K562 (cell line): ENCODE measurements around the gene ULK3. TPM values are rescaled to one million over a fixed set of nuclear protein-coding genes. Genes with fewer than 3 reads are reported as not detected.

Experiments
- ATAC-seq: fragments of 200-7000 bp; cut with Tn5 transposase; 3 replicates; pipeline ENCODE4 v1.9.1; 2020; ENCODE audit warnings: moderate library complexity
- BruUV-seq: library from RNA; stranded (reverse); fragments of 400-500 nt; replicated peaks from 2 replicates; lab custom pipeline; 2021; lab: Mats Ljungman, UMichigan
- CTCF ChIA-PET: fragments of 300-600 bp; formaldehyde crosslinking; extraction: SDS; loops from one replicate; lab custom pipeline; 2021; ENCODE audit warnings: low intra/inter-chr PET ratio; lab: Yijun Ruan, JAX
- POLR2A ChIA-PET: fragments of 300-600, 350-650 bp; sonication (Branson Sonifier 250); formaldehyde crosslinking; extraction: SDS; loops from one replicate; lab custom pipeline; 2021; ENCODE audit warnings: antibody characterized with exemption, inconsistent platforms; lab: Yijun Ruan, JAX
- DNase-seq, 4 experiments: peaks; one replicate each; pipeline versions ENCODE4 v3.0.0 to v3.0.0-alpha.2; 2011 to 2018; ENCODE audit warnings: low spot score in 3 of 4, mixed read lengths in 3 of 4; ENCODE audit errors: extremely low read depth in 1 of 4
- FAIRE-seq: peaks from 2 replicates; lab custom pipeline; 2011; peaks lifted over from hg19 to GRCh38; lab: Jason Lieb, UNC
- H2AFZ ChIP-seq: 2 replicates; pipeline ENCODE4 v1.6.0; 2011; ENCODE audit warnings: low read depth, low read length, control low read depth, inconsistent platforms
- H3K27ac ChIP-seq: fragments of 200-600 bp; 3 replicates; pipeline ENCODE4 v1.8.0; 2011; ENCODE audit warnings: low read depth, mild to moderate bottlenecking, control low read depth, inconsistent platforms, low read length, moderate library complexity, mixed read lengths; ENCODE audit errors: extremely low read depth
- H3K27me3 ChIP-seq, 2 experiments: fragments of 300-600 bp in 1 of 2; 2 replicates in 1 of 2; 3 replicates in 1 of 2; pipeline versions ENCODE4 v1.6.0 to v1.8.0; 2011; ENCODE audit warnings: inconsistent platforms in 2 of 2, low read length in 2 of 2, mild to moderate bottlenecking in 1 of 2, mixed read lengths in 1 of 2, moderate library complexity in 1 of 2; ENCODE audit not compliant: control insufficient read depth in 2 of 2, insufficient read depth in 2 of 2
- H3K36me3 ChIP-seq: fragments of 300-600 bp; 3 replicates; pipeline ENCODE4 v1.8.0; 2011; ENCODE audit warnings: mild to moderate bottlenecking, low read length, inconsistent platforms; ENCODE audit not compliant: control insufficient read depth, insufficient read depth
- H3K4me1 ChIP-seq, 2 experiments: fragments of 200-600 bp in 1 of 2; replicated peaks in 1 of 2; 2 replicates in 1 of 2; 3 replicates in 1 of 2; pipeline versions ENCODE4 v1.5.1 to v1.8.0; 2011; ENCODE audit warnings: inconsistent platforms in 2 of 2, low read length in 2 of 2, mild to moderate bottlenecking in 1 of 2, mixed read lengths in 1 of 2, moderate library complexity in 1 of 2; ENCODE audit not compliant: control insufficient read depth in 2 of 2, insufficient read depth in 2 of 2
- H3K4me2 ChIP-seq: 2 replicates; pipeline ENCODE4 v1.6.1; 2011; ENCODE audit warnings: low read length, control low read depth, inconsistent platforms, mixed read lengths; ENCODE audit not compliant: insufficient read depth
- H3K4me3 ChIP-seq: fragments of 200-600 bp; sonication (generic), shearing (Covaris generic); 2 replicates; pipeline ENCODE4 v1.5.1; 2016; ENCODE audit warnings: control low read depth, inconsistent platforms
- H3K79me2 ChIP-seq: fragments of 200-600 bp; 3 replicates; pipeline ENCODE4 v1.8.0; 2011; ENCODE audit warnings: low read length, inconsistent platforms; ENCODE audit not compliant: control insufficient read depth, insufficient read depth
- H3K9ac ChIP-seq, 2 experiments: 2 replicates each; pipeline versions ENCODE4 v1.6.0 to v1.6.1; 2011; ENCODE audit warnings: low read depth in 2 of 2, low read length in 2 of 2, control low read depth in 1 of 2, inconsistent platforms in 1 of 2, mild to moderate bottlenecking in 1 of 2, mixed read lengths in 1 of 2; ENCODE audit not compliant: insufficient read depth in 1 of 2
- H3K9me1 ChIP-seq: one replicate; pipeline ENCODE4 v1.6.0; 2011; ENCODE audit warnings: inconsistent platforms, mild to moderate bottlenecking, low read length, moderate library complexity; ENCODE audit not compliant: control insufficient read depth, insufficient read depth
- H3K9me3 ChIP-seq: replicated peaks from 2 replicates; pipeline ENCODE4 v1.5.1; 2011; ENCODE audit warnings: low read depth, low read length, inconsistent platforms; ENCODE audit not compliant: control insufficient read depth, insufficient read depth
- H4K20me1 ChIP-seq: replicated peaks from 2 replicates; pipeline ENCODE4 v1.6.1; 2011; ENCODE audit warnings: low read length, inconsistent platforms, mixed read lengths; ENCODE audit not compliant: control insufficient read depth, insufficient read depth
- FOXJ3 ChIP-seq: sonication (generic); formaldehyde crosslinking; IDR thresholded peaks from 2 replicates; pipeline ENCODE4 v1.4.0; 2020; ENCODE audit warnings: mild to moderate bottlenecking, missing genetic modification reagents
- HIVEP1 ChIP-seq: fragments of 250-450 bp; sonication (Bioruptor Pico); IDR thresholded peaks from 2 replicates; pipeline ENCODE4 v1.4.0; 2020; ENCODE audit warnings: mild to moderate bottlenecking
- ZNF324 ChIP-seq: fragments of 250-450 bp; sonication (Bioruptor Pico); IDR thresholded peaks from 2 replicates; pipeline ENCODE4 v1.4.0; 2020; ENCODE audit warnings: mild to moderate bottlenecking
- WGBS: fragments of 100-300 bp; shearing (Covaris generic); methylation state at CpG from one replicate; pipeline ENCODE4 v1.1.6; 2016; ENCODE audit warnings: low coverage, mixed read lengths; ENCODE audit not compliant: insufficient coverage; ENCODE audit errors: missing lambda C conversion rate; 5-methylcytosine and 5-hydroxymethylcytosine counted together
- in situ Hi-C: fragments of 300-500 bp; cut with MboI; formaldehyde crosslinking; loops from 4 replicates; pipeline ENCODE4 v1.15.0; 2018; ENCODE audit warnings: inconsistent platforms, mixed read lengths
- intact Hi-C: fragments of 100-400 bp; cut with micrococcal nuclease; formaldehyde crosslinking; loops from 2 replicates; pipeline ENCODE4 v1.14.2; 2022
- polyA plus RNA-seq, 8 experiments: library from polyadenylated mRNA; depleted of rRNA in 4 of 8; stranded (reverse) in 5 of 8; unstranded in 3 of 8; fragments of >200 nt; fragmentation: Nextera tagmentation in 2 of 8; fragmentation: Illumina TruSeq in 1 of 8; extraction: Ambion mirVana in 2 of 8; extraction: Trizol in 1 of 8; gene quantifications; 2 replicates each; pipeline versions ENCODE4 v1.2.1 to v1.2.3, GENCODE V29; 2011 to 2014; ENCODE audit warnings: inconsistent platforms in 1 of 8, missing spikeins in 1 of 8
- total RNA-seq, 7 experiments: library from RNA; depleted of rRNA in 6 of 7; stranded (reverse); fragments of >200 nt in 6 of 7; fragmentation: Illumina TruSeq in 2 of 7; extraction: Trizol in 2 of 7; gene quantifications; 2 replicates each; pipeline versions ENCODE4 v1.2.1 to v1.2.3, GENCODE V29; 2011 to 2021; ENCODE audit warnings: low replicate concordance in 1 of 7

Gene ULK3
- total and polyA plus RNA-seq, 9 of the 15 experiments (the other 6 are each of a cell fraction or from before 2014, with no cell fraction given), result 0.68 to 68.0 (median 34.9) TPM

GRCh38 chr15:74845208-74845568 lies 2.2 kb upstream of the ULK3 start:
- Histone ChIP-seq H3K4me2 (no peak overlapping the region), H3K9me3 (no peaks in the 10 kb centered on the region), H3K27ac (no peak overlapping the region), H3K79me2 (peaks cover 14% of the 10 kb centered on the region; the same call in 2 of the 3 replicates), H4K20me1 (peaks cover 4% of the 10 kb centered on the region; the same call in 1 of the 2 replicates), H3K9ac (peak overlapping the region in 1 of 2 experiments; percentile 61; a peak in 2 of 4 replicates), H3K36me3 (peaks cover 54% of the 10 kb centered on the region; the same call in 2 of the 3 replicates), H3K4me1 (peaks cover 19 to 41% of the 10 kb centered on the region in 2 experiments; a peak in 4 of 5 replicates), H3K27me3 (no peaks in the 10 kb centered on the region), H3K9me1 (peaks cover 11% of the 10 kb centered on the region), H3K4me3 (no peak overlapping the region), H2AFZ (no peak overlapping the region)
- FAIRE-seq, result no peak
- ChIA-PET CTCF (no interaction called here), POLR2A (interaction anchor here (1.1 to 1.9 kb wide), 4 partner anchors 11 to 110 kb away, joined by 3 to 4 read pairs (median 4); no protein-coding TSS in a partner anchor)
- ATAC-seq, result no peak
- no TSS peak for BruUV-seq
- intact Hi-C loops, result no loop called here
- WGBS, result 82% methylated on average over 3 of the region's 5 CpGs
- TF ChIP-seq FOXJ3 (CRISPR knock-in tag), result no peak
- no peak for TF ChIP-seq ZNF324 (CRISPR knock-in tag)
- no peak for TF ChIP-seq HIVEP1 (CRISPR knock-in tag)
- DNase-seq, result no peak
- in situ Hi-C loops, result no loop called here
